SK-N-MC (cell line): ENCODE results near the gene LSM4.

Experiments used
- EZH2 ChIP-seq: fragments of 200-600 bp; sonication (generic); IDR thresholded peaks from one replicate; pipeline ENCODE4 v1.6.1; 2017; ENCODE audit warnings: antibody characterized with exemption
- FOXP2 ChIP-seq: optimal IDR thresholded peaks from 2 replicates; pipeline ENCODE3; 2011; ENCODE audit warnings: mild to moderate bottlenecking, moderate library complexity; ENCODE audit not compliant: insufficient read depth; ENCODE audit errors: extremely low read length, control extremely low read depth
- POLR2AphosphoS5 ChIP-seq: IDR thresholded peaks from 2 replicates; pipeline ENCODE4 v1.6.1; 2012; ENCODE audit warnings: mild to moderate bottlenecking, low read depth, low read length, borderline replicate concordance

DNA sequence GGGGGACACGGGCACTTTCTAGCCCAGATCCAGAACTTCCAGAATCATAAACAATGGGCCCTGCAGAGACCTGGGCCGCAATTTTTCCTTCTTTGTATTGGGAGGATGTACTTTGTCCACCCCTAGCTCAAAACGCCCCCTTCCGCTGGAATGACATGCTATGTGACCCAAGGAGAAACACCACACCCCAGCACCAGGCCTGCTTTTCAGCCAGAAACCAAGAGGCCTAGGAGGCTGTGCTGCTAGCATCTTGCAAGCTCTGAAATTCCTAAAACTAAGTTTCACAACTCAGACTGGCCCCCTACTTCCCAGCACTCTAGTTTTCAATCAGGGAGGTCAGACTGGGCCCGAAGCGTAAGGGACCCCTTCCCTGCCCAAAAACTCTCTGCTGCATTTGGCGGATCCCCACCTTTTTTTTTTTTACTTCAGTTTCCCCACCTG, 538 bp downstream of the LSM4 start:
- TF ChIP-seq POLR2AphosphoS5 (0 out of 2 replicates have a peak, but pooled peaks have one; percentile 9), EZH2 (no peak), FOXP2 (no peak)
